Frontal cortex (tissue), 4 donors: ENCODE measurements around the gene RTF1. TPM values are rescaled to one million over a fixed set of nuclear protein-coding genes. Genes with fewer than 3 reads are reported as not detected.

ENCODE experiments used
- DNase-seq, 2 donors: peaks; one replicate each; pipeline ENCODE4 v3.0.0; 2012; ENCODE audit warnings: low spot score in 2 of 2
- FAIRE-seq: peaks from 2 replicates; lab custom pipeline; 2012; peaks lifted over from hg19 to GRCh38; lab: Jason Lieb, UNC
- total RNA-seq: library from RNA; depleted of rRNA; stranded (reverse); fragments of >200 nt; gene quantifications from one replicate; pipeline ENCODE4 v1.2.3, GENCODE V29; 2014
- donor health status: control.
- donor health status: control.
- donor health status: control.

The RTF1 gene
- total RNA-seq, 1 donor from 2014 or later = 56.3 TPM

- FAIRE-seq = no peak
- DNase-seq = no peak
Observed at GRCh38 chr15:41502795-41503668, 86.1 kb downstream of the RTF1 start.

GRCh38 chr15:41503669-41504010, 86.7 kb downstream of the RTF1 start:
- FAIRE-seq (no peak), DNase-seq (no peak)

- FAIRE-seq = no peak
- no peak for DNase-seq
Observed at GRCh38 chr15:41504751-41505492, 88.0 kb downstream of the RTF1 start.

DNA sequence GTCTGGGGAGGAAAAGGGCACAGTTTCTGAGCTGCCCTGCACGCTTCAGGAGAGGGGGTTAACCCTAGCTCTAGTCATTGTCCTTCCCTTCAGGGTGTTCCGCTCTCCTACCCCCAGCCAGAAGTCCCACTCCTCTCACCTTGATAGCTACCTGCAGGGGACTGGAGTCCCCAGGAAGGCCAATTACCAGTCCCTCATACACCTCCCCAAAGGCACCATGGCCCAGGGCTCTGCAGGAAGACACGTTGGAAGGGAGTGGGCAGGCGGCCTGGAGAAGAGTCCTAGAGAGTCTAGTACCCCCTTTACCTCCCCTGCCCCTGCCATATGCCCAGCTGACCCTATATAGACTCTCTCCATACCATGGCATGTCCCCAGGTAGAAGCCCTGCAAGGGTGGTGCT, 88.9 kb downstream of the RTF1 start:
- FAIRE-seq = no peak

GRCh38 chr15:41506796-41507341, 90.0 kb downstream of the RTF1 start:
- DNase-seq = no peak
- FAIRE-seq = no peak

More for the DNA sequence above, 88.9 kb downstream of the RTF1 start:
- no peak for DNase-seq

GRCh38 chr15:41507820-41508290, 91.0 kb downstream of the RTF1 start:
- DNase-seq (peak in 1 of 2 donors; percentile 14), FAIRE-seq (no peak)

GRCh38 chr15:41510728-41511127, 93.8 kb downstream of the RTF1 start:
- DNase-seq (peak in 1 of 2 donors; percentile 26), FAIRE-seq (no peak)

DNA sequence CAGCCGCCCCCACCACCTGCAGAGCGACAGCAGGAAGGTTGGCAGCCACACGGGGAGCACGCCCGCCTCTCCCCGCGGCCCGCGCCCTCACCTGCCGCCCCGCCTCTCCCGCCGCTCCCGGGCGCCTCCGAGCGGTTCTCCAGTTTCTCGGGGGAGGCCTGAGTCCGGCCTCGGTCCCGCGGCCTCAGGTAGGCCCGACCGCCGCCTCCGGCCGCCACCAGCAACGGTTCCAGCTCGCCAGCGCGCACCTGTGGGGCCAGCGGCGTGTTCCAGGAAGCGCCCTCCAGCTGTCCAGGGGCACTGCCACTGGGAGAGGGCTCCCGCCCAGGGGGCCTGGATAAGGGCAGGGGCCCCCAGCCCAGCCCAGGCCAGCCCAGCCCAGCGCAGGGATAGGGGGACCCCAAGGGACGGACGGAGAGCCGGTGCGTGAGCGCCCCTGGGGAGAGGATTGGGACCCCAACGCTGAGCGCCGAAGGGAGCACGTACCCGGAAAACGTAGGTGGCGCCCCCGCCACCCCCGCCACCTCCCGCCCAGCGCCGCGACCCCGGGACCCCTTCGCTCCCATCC, 94.5 kb downstream of the RTF1 start:
- no peak for FAIRE-seq

DNA sequence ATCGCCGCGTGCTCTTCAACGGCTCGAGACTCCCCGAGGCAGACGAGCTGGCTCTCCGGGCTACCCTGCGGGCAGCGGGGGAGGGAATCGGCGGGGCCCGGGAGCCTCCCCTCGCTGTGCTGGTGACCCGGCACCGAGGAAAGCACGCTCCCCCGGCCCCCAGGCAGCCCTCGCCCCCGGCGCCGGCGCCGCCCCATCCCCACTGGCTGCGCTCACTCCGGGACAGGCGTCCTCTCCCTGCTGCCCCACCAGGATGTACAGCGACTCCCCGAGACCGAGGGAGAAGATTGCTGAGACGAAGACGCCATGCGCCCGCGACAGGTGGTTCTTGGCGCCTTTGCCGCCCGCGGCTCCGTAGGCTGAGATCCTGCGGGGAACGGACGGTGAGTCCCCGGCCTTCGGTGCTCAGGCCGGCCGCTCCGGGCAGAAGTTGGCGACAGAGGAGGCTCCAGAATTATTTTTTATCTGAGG, 95.0 kb downstream of the RTF1 start:
- peak in 1 of 2 donors; percentile 25 for DNase-seq
- FAIRE-seq = no peak

More for the DNA sequence above, 94.5 kb downstream of the RTF1 start:
- DNase-seq = peak in 1 of 2 donors; percentile 10

- FAIRE-seq = no peak
- peak in 1 of 2 donors; percentile 31 for DNase-seq
Observed at GRCh38 chr15:41512512-41512939, 95.6 kb downstream of the RTF1 start.

DNA sequence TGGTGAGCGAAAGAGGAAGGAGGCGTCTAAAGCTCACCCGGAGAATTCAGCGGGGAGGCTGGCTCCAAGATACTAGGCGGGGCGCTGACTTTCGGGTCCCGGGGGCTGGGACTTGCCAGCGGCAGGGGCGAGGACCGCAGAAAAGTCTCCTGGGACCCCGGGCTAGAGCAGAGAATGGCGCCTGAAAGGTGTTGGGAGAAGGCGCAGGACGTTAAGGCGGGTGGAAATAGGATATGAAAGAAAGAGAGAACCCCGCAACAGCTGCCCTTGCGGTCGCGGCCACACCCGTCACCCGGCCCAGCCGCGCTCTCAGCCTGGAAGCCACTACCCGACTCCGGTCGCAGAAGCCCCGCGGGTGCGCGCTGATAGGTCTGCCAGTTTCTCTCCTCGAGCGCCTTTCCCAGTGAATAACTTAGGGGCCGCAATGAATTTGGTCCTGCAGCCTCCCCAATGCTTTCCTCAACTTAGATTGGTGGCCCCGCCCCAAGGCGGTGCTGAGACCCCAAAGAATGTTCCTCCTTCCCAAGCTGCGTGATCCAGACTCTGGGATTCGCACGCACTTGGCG, 96.1 kb downstream of the RTF1 start:
- DNase-seq = peak in 1 of 2 donors; percentile 26

DNA sequence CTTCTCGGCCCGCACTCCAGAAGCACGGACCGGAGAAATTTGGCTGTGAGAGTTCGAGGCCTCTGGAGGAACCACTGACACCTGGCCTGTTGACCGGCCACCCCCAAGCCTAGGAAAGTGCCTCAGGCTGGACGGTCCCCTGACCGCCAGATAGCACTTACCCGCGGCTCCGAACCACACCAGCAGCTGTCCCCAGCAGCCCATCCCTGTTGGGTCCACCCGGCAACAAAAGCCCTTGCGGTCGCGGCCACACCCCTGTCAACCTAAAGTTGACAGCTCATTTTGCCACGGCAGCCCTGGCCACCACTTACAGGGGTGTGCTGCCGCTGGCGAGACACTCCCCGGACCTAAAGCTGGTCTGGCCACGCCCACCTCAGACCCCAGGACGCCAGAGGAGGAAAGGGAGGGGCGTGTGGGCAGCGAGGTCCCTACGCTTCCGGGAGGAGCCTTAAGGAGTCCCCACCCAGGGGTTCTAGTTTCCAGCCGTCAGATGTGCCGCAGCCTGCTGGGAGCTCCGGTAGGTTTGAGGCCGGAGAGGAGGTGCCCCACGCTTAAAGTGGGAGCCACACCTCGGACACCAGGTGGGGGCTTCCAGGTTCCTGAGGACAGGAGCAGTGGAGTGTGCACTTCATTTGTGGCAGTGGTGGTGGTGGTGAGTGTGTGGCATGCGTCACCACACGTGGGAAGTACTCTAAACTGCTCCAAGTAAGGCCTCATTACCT, 96.8 kb downstream of the RTF1 start, which contains the start of gene LTK:
Gene LTK (minus strand): TSS at position 322 of the 722 bp plus-strand sequence. CDS start 118 bp downstream, at position 204.
- DNase-seq = no peak
- no peak for FAIRE-seq

More for the DNA sequence above, 96.1 kb downstream of the RTF1 start:
- no peak for FAIRE-seq

- FAIRE-seq = no peak
Observed at GRCh38 chr15:41517895-41518449, 101.1 kb downstream of the RTF1 start.

DNA sequence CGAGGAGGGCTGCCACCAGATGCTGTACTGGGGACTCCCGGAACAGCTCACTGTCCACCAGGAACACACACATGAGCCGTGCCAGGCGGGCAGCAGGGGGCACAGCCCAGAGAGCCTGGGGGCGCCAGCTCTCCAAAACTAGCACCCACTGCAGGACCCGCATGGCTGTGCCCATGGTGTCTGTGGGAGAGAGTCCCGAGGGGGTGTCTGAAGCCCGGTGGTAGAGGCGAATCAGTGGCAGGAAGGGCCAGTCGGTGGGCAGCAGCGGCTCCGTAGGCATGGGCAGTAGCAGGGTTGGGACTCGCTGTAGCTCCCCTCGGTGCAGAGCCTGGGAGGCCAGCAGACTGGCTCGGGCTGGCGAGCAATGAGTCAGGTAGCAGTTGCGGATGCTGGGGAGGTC, 103.7 kb downstream of the RTF1 start:
- no peak for DNase-seq
- FAIRE-seq = no peak

More at GRCh38 chr15:41517895-41518449, 101.1 kb downstream of the RTF1 start:
- DNase-seq = no peak

GRCh38 chr15:41521614-41522013, 104.7 kb downstream of the RTF1 start:
- FAIRE-seq = no peak
- DNase-seq = no peak

- no peak for FAIRE-seq
- no peak for DNase-seq
Observed at GRCh38 chr15:41523097-41523496, 106.2 kb downstream of the RTF1 start.

DNA sequence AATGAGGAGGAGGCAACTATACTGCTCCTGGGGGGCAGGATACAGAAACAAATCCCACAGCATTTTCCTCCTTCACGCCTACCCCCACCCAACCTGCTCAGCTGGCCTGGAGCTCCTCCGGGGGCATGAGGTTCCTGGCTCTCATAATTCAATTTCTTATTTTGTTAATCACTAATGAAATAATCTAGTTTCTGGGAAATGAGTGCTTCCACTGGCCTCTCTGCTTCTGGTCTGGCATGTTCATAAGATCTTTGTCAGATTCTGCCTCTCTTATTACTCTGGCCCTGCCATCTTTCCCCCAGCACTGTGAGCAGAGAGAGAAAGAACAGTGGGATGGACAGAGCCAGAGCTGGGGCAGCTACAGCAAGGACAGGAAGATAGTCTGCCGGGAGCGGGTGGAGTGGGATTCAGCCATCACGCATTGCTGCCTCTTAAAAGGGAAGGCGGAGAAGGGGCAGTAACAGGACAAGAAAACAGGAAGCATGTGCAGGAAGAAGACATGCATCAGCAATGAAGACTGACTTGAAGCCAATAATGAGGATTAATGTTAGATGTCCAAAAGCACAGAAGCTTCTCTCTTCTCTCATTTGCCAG, 113.6 kb downstream of the RTF1 start:
- DNase-seq = no peak
- no peak for FAIRE-seq
